Stimulated activated CD4-positive, alpha-beta T cell treated with anti-CD3 and anti-CD28 coated beads, TNF-alpha, amount 100 ng/mL, for 48 hours (primary cell): Measurements from ENCODE around the gene LINC00305.

Experiments used
- DNase-seq, 3 donors: peaks; one replicate each; pipeline ENCODE4 v3.0.0-alpha.2; 2020; ENCODE audit warnings: low read depth in 3 of 3

LINC00305 gene

GRCh38 chr18:64148988-64149387 is at the start of gene LINC00305:
Gene LINC00305, minus strand, starts transcription at chr18:64149088.
- DNase-seq: no peak

- DNase-seq: no peak
These were observed 42.2 kb upstream of the LINC00305 start for GRCh38 chr18:64191069-64191468.

- DNase-seq: no peak
These were observed 37.1 kb upstream of the LINC00305 start for GRCh38 chr18:64185987-64186386.

- DNase-seq: no peak
These were observed 34.8 kb upstream of the LINC00305 start for GRCh38 chr18:64183665-64184064.

- no peak for DNase-seq
These were observed 31.7 kb upstream of the LINC00305 start for GRCh38 chr18:64180617-64181016.

GRCh38 chr18:64180171-64180570 is 31.3 kb upstream of the LINC00305 start:
- DNase-seq: no peak

- DNase-seq: no peak
These were observed 30.7 kb upstream of the LINC00305 start for GRCh38 chr18:64179556-64180080.

- DNase-seq: no peak
These were observed 30.0 kb upstream of the LINC00305 start for GRCh38 chr18:64178860-64179259.

- no peak for DNase-seq
These were observed 26.5 kb upstream of the LINC00305 start for GRCh38 chr18:64175432-64175831.

GRCh38 chr18:64171576-64171975 is 22.7 kb upstream of the LINC00305 start:
- no peak for DNase-seq

GRCh38 chr18:64167408-64167925 is 18.6 kb upstream of the LINC00305 start:
- no peak for DNase-seq

GRCh38 chr18:64165906-64166305 is 17.0 kb upstream of the LINC00305 start:
- no peak for DNase-seq

- no peak for DNase-seq
These were observed 16.0 kb upstream of the LINC00305 start for GRCh38 chr18:64164883-64165282.

- DNase-seq: no peak
These were observed 1.1 kb upstream of the LINC00305 start for GRCh38 chr18:64149916-64150438.

- no peak for DNase-seq
These were observed 6.0 kb downstream of the LINC00305 start for GRCh38 chr18:64142904-64143303.

- DNase-seq: no peak
These were observed 11.0 kb downstream of the LINC00305 start for GRCh38 chr18:64137914-64138313.

- no peak for DNase-seq
These were observed 14.7 kb downstream of the LINC00305 start for GRCh38 chr18:64134044-64134747.

GRCh38 chr18:64132871-64133270 is 16.0 kb downstream of the LINC00305 start:
- no peak for DNase-seq

GRCh38 chr18:64131314-64131713 is 17.6 kb downstream of the LINC00305 start:
- no peak for DNase-seq

GRCh38 chr18:64127172-64127571 is 21.7 kb downstream of the LINC00305 start:
- no peak for DNase-seq

- no peak for DNase-seq
These were observed 29.0 kb downstream of the LINC00305 start for GRCh38 chr18:64119916-64120315.

GRCh38 chr18:64118406-64118805 is 30.5 kb downstream of the LINC00305 start:
- DNase-seq: no peak

GRCh38 chr18:64116571-64117175 is 32.2 kb downstream of the LINC00305 start:
- no peak for DNase-seq
